Central memory CD8-positive, alpha-beta T cell (primary cell): ENCODE measurements around the gene ICE2.
"Not testable (repeated sequence)": the region's sequence is repeated elsewhere in the genome, so short reads cannot be mapped to it uniquely, and the experiment has no call there.

Experiments
- ATAC-seq: fragments of 150-1000 bp; cut with Tn5 transposase; replicated peaks from 2 replicates; pipeline ENCODE4 v1.10.0; 2022; ENCODE audit warnings: mild to moderate bottlenecking, moderate FRiP score, moderate number of reproducible peaks; ENCODE audit not compliant: poor library complexity, severe bottlenecking; ENCODE audit errors: extremely low read depth
- DNase-seq, 2 donors: peaks; one replicate each; pipeline ENCODE4 v3.0.0; 2021; ENCODE audit warnings: low spot score in 2 of 2
- H3K27ac Mint-ChIP-seq: one replicate; pipeline ENCODE4 v1.8.0; 2022; ENCODE audit warnings: low read depth, mild to moderate bottlenecking, moderate library complexity, mixed read lengths
- H3K27me3 Mint-ChIP-seq: one replicate; pipeline ENCODE4 v1.8.0; 2022; ENCODE audit warnings: mixed read lengths
- H3K36me3 Mint-ChIP-seq: one replicate; pipeline ENCODE4 v1.8.0; 2022; ENCODE audit warnings: mild to moderate bottlenecking, moderate library complexity, mixed read lengths; ENCODE audit not compliant: insufficient read depth
- H3K4me1 Mint-ChIP-seq: one replicate; pipeline ENCODE4 v1.8.0; 2022; ENCODE audit warnings: mixed read lengths
- H3K4me3 Mint-ChIP-seq: one replicate; pipeline ENCODE4 v1.8.0; 2022; ENCODE audit warnings: mild to moderate bottlenecking, moderate library complexity, mixed read lengths
- H3K9me3 Mint-ChIP-seq: one replicate; pipeline ENCODE4 v1.8.0; 2022; ENCODE audit warnings: mixed read lengths

Gene ICE2

GRCh38 chr15:60424006-60424405, 54.9 kb downstream of the ICE2 start:
- DNase-seq: no peak
- Mint-ChIP-seq H3K27ac (peak overlapping the region; percentile 10), H3K36me3 (peaks cover 18% of the 10 kb centered on the region), H3K4me3 (no peak overlapping the region), H3K9me3 (no peaks in the 10 kb centered on the region), H3K4me1 (no peaks in the 10 kb centered on the region), H3K27me3 (no peaks in the 10 kb centered on the region)
- ATAC-seq: no peak

GRCh38 chr15:60423537-60423936, 55.4 kb downstream of the ICE2 start:
- no peaks in the 10 kb centered on the region for H3K9me3 Mint-ChIP-seq
- peaks cover 16% of the 10 kb centered on the region for H3K36me3 Mint-ChIP-seq
- no peaks in the 10 kb centered on the region for H3K4me1 Mint-ChIP-seq
- DNase-seq (no peak), ATAC-seq (no peak)
- H3K27ac Mint-ChIP-seq: peak overlapping the region; percentile 10
- H3K4me3 Mint-ChIP-seq: no peak overlapping the region
- no peaks in the 10 kb centered on the region for H3K27me3 Mint-ChIP-seq

GRCh38 chr15:60421544-60421943, 57.4 kb downstream of the ICE2 start:
- ATAC-seq (no peak), DNase-seq (no peak)
- Mint-ChIP-seq H3K27ac (no peak overlapping the region), H3K9me3 (no peaks in the 10 kb centered on the region), H3K27me3 (no peaks in the 10 kb centered on the region), H3K36me3 (peaks cover 10% of the 10 kb centered on the region), H3K4me1 (no peaks in the 10 kb centered on the region), H3K4me3 (no peak overlapping the region)

- H3K36me3 Mint-ChIP-seq: peaks cover 10% of the 10 kb centered on the region
These were observed 58.7 kb downstream of the ICE2 start for GRCh38 chr15:60420203-60420716.

GRCh38 chr15:60419753-60420152, 59.2 kb downstream of the ICE2 start:
- Mint-ChIP-seq H3K27ac (no peak overlapping the region), H3K27me3 (no peaks in the 10 kb centered on the region), H3K4me1 (no peaks in the 10 kb centered on the region), H3K4me3 (no peak overlapping the region), H3K9me3 (no peaks in the 10 kb centered on the region), H3K36me3 (peaks cover 9% of the 10 kb centered on the region)
- no peak for ATAC-seq
- no peak for DNase-seq

More at GRCh38 chr15:60420203-60420716, 58.7 kb downstream of the ICE2 start:
- DNase-seq (no peak), ATAC-seq (no peak)
- H3K4me1 Mint-ChIP-seq: no peaks in the 10 kb centered on the region
- no peak overlapping the region for H3K27ac Mint-ChIP-seq
- no peaks in the 10 kb centered on the region for H3K9me3 Mint-ChIP-seq
- no peak overlapping the region for H3K4me3 Mint-ChIP-seq
- H3K27me3 Mint-ChIP-seq: no peaks in the 10 kb centered on the region

GRCh38 chr15:60418096-60418495, 60.8 kb downstream of the ICE2 start:
- Mint-ChIP-seq H3K36me3 (peaks cover 6% of the 10 kb centered on the region), H3K9me3 (no peaks in the 10 kb centered on the region), H3K4me1 (no peaks in the 10 kb centered on the region), H3K4me3 (no peak overlapping the region), H3K27me3 (no peaks in the 10 kb centered on the region), H3K27ac (no peak overlapping the region)
- DNase-seq (no peak), ATAC-seq (no peak)

- peaks cover 4% of the 10 kb centered on the region for H3K36me3 Mint-ChIP-seq
- ATAC-seq (no peak), DNase-seq (no peak)
- no peak overlapping the region for H3K27ac Mint-ChIP-seq
- H3K4me1 Mint-ChIP-seq: no peaks in the 10 kb centered on the region
- no peak overlapping the region for H3K4me3 Mint-ChIP-seq
- no peaks in the 10 kb centered on the region for H3K9me3 Mint-ChIP-seq
- H3K27me3 Mint-ChIP-seq: no peaks in the 10 kb centered on the region
These were observed 61.8 kb downstream of the ICE2 start for GRCh38 chr15:60417112-60417511.

GRCh38 chr15:60416484-60416883, 62.5 kb downstream of the ICE2 start:
- no peak overlapping the region for H3K27ac Mint-ChIP-seq
- ATAC-seq (no peak), DNase-seq (no peak)
- H3K9me3 Mint-ChIP-seq: no peaks in the 10 kb centered on the region
- H3K27me3 Mint-ChIP-seq: no peaks in the 10 kb centered on the region
- no peaks in the 10 kb centered on the region for H3K4me1 Mint-ChIP-seq
- H3K36me3 Mint-ChIP-seq: peaks cover 4% of the 10 kb centered on the region
- no peak overlapping the region for H3K4me3 Mint-ChIP-seq

GRCh38 chr15:60414016-60414682, 64.8 kb downstream of the ICE2 start:
- Mint-ChIP-seq H3K27me3 (no peaks in the 10 kb centered on the region), H3K36me3 (peaks cover 4% of the 10 kb centered on the region), H3K9me3 (no peaks in the 10 kb centered on the region), H3K27ac (no peak overlapping the region), H3K4me3 (no peak overlapping the region), H3K4me1 (peaks cover 3% of the 10 kb centered on the region)
- DNase-seq: no peak
- ATAC-seq: no peak

- DNase-seq (no peak), ATAC-seq (no peak)
- H3K36me3 Mint-ChIP-seq: peaks cover 4% of the 10 kb centered on the region
- H3K4me1 Mint-ChIP-seq: peaks cover 11% of the 10 kb centered on the region
- H3K4me3 Mint-ChIP-seq: no peak overlapping the region
- H3K27ac Mint-ChIP-seq: no peak overlapping the region
- H3K9me3 Mint-ChIP-seq: no peaks in the 10 kb centered on the region
- H3K27me3 Mint-ChIP-seq: no peaks in the 10 kb centered on the region
These were observed 65.6 kb downstream of the ICE2 start for GRCh38 chr15:60413231-60413824.

- not testable (repeated sequence) for H3K9me3 Mint-ChIP-seq, H3K27me3 Mint-ChIP-seq, H3K4me3 Mint-ChIP-seq, H3K36me3 Mint-ChIP-seq, H3K27ac Mint-ChIP-seq, DNase-seq, ATAC-seq
- peaks cover 15% of the 10 kb centered on the region for H3K4me1 Mint-ChIP-seq
These were observed 66.1 kb downstream of the ICE2 start for GRCh38 chr15:60412807-60413206.

- DNase-seq (no peak), ATAC-seq (no peak)
- H3K27me3 Mint-ChIP-seq: no peaks in the 10 kb centered on the region
- H3K36me3 Mint-ChIP-seq: peaks cover 5% of the 10 kb centered on the region
- no peak overlapping the region for H3K27ac Mint-ChIP-seq
- no peaks in the 10 kb centered on the region for H3K9me3 Mint-ChIP-seq
- peaks cover 15% of the 10 kb centered on the region for H3K4me1 Mint-ChIP-seq
- H3K4me3 Mint-ChIP-seq: no peak overlapping the region
These were observed 67.0 kb downstream of the ICE2 start for GRCh38 chr15:60411774-60412425.

GRCh38 chr15:60410350-60410749, 68.6 kb downstream of the ICE2 start:
- DNase-seq, H3K27ac Mint-ChIP-seq, ATAC-seq, H3K4me3 Mint-ChIP-seq, H3K27me3 Mint-ChIP-seq, H3K36me3 Mint-ChIP-seq, H3K9me3 Mint-ChIP-seq: not testable (repeated sequence)
- peaks cover 15% of the 10 kb centered on the region for H3K4me1 Mint-ChIP-seq
